GM12874 (cell line): ENCODE results near the gene ASAP3.
A peak's percentile ranks its signal among the peaks of the same experiment; 100 is the strongest.

ENCODE experiments used
- CTCF ChIP-seq: IDR thresholded peaks from 2 replicates; pipeline ENCODE4 v1.5.1; 2011; ENCODE audit warnings: low read depth, mild to moderate bottlenecking, control low read depth, low read length, moderate library complexity; ENCODE audit not compliant: insufficient read depth

Gene ASAP3

GRCh38 chr1:23483321-23484252 lies at the start of gene ASAP3:
Gene ASAP3 (minus strand): TSS chr1:23484179. CDS start chr1:23484133, 46 bp downstream.
- TF ChIP-seq CTCF, result no peak

GRCh38 chr1:23533246-23534023 lies 49.5 kb upstream of the ASAP3 start:
- TF ChIP-seq CTCF, result no peak

- no peak for TF ChIP-seq CTCF
Measured at GRCh38 chr1:23531562-23532094, 47.6 kb upstream of the ASAP3 start.

GRCh38 chr1:23530747-23531561 lies 47.0 kb upstream of the ASAP3 start, which contains the start of gene E2F2:
Gene E2F2 (minus strand): TSS chr1:23531233. CDS start chr1:23530793, 440 bp downstream.
- 0 out of 2 replicates have a peak, but pooled peaks have one; percentile 24 for TF ChIP-seq CTCF

- TF ChIP-seq CTCF, result no peak
Measured at GRCh38 chr1:23530087-23530746, 46.2 kb upstream of the ASAP3 start.

GRCh38 chr1:23529146-23530086 lies 45.4 kb upstream of the ASAP3 start:
- no peak for TF ChIP-seq CTCF
